HPDE6-E6E7 (cell line): ENCODE measurements around the gene SLC44A3.

Source experiments
- DNase-seq: peaks from one replicate; pipeline ENCODE4 v3.0.0; 2011; ENCODE audit warnings: missing footprints; ENCODE audit errors: extremely low spot score

SLC44A3 gene

GRCh38 chr1:94908190-94908589 is 88.0 kb downstream of the SLC44A3 start:
- no peak for DNase-seq

GRCh38 chr1:94908965-94909364 is 88.8 kb downstream of the SLC44A3 start:
- no peak for DNase-seq

GRCh38 chr1:94909486-94909885 is 89.3 kb downstream of the SLC44A3 start:
- no peak for DNase-seq

DNA sequence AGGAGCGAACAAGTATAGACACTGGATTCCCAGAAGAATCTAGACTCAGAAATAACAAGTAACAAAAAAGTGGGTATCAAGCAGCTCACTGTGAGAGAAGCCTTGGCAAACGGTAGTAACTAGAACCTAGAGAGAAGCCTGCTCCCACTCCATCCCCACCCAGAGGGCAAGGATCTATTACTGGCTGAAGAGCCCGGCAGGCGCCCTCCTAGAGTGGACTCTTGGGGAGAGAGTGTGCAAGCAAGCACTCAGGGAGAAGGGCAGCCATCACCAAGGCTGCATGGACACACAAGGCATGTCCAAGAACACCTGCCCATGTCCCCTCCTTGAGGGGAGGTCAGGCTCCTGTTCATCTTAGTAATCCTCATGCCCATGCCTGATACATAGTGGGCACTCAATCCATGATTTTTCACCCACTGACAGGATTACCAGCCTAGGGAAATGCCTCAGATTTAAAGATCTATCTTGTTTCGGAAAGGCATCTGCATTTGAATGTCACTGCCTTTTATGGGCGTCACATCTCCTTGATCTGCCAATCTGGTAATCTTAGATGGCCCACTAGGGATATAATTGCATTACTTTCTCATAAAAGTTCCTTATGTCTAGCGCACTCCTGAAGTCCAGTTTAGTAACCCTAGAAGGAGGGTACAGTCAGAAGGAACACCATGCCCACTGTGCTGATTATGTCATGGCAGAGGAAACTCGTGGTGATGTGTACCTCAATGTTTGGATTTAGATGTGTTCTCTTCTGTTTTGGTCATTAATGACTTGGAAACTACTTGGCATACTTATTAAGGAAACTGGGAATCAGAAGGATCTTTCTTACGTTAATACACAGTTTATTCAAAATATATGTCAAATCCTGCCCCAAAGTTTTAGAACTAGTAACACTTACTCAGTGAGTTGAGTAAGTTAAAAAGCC is 92.4 kb downstream of the SLC44A3 start:
- DNase-seq, result no peak

GRCh38 chr1:94917251-94917650 is 97.1 kb downstream of the SLC44A3 start:
- no peak for DNase-seq

DNA sequence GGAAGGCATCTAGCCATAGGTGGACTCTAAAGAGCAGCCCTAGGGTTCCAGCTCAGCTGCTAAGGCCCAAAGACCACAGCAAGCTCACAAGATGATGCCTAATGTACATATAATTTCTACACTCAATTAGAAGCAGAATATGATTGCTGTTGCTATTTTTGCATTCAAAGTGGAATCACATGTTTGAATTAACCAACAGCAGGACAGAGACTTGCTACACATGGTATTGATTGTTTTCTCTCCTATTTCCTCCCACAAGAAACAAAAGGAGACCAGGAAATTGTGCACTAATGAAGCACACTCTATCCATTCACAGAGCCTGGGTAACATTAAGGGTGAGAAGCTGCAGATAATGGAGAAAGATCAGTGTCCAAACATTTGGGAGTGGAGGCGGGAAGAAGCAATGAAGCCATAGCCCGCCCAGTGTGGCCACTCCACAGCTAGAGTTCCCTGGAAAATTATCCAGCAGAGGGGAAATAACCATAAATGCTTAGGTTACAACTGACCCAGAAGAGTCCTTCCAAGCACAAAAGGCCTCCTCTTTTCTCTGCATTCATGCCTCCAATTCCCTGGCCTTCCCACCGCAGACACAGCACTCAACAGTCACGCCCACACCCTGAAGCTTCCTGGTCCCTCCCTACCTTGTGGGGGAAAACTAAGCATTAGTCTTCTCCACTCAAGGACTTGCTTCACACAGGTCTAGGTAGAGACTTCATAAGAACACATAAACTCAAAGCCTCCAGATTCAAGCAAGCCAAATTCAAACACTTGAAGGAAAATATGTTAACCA is 99.3 kb downstream of the SLC44A3 start:
- DNase-seq, result no peak

- no peak for DNase-seq
Observed at GRCh38 chr1:94920061-94920460, 99.9 kb downstream of the SLC44A3 start.

DNA sequence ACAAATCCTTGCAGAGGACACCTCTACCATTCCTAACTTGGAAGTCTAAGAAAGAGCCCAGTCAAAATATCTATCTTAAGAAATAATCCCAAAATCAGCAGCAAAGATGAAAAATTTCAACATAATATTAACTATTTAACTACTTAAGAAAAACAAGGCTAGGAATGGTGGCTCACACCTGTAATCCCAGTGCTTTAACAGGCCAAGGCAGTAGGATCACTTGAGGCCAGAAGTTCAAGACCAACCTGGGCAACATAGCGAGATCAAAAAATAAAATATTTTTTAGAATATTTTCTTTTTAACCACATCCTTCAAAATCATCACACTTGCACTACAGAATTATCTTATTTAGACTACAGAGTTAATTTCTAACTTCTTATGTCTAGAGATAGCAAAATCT is 101.8 kb downstream of the SLC44A3 start:
- no peak for DNase-seq

GRCh38 chr1:94922761-94923331 is 102.7 kb downstream of the SLC44A3 start:
- no peak for DNase-seq

DNA sequence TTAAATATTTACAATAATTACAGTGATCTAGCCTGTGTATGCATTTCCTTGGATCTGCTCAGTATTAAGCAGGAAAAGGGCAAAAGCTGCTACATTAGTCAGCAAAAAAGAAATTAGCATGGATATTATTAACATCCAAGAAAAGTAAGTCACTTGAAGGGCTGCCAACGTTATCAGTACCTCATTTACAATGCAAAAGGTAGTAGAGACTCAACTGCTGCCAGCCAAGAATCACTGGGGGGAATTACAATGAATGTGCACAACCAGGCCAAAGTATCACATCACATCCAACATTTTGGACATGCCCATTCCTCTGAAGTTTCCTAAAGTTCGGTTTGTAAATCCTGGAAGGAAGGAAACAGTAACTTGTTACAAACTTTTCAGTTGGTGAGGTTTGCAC is 104.8 kb downstream of the SLC44A3 start:
- DNase-seq, result no peak

DNA sequence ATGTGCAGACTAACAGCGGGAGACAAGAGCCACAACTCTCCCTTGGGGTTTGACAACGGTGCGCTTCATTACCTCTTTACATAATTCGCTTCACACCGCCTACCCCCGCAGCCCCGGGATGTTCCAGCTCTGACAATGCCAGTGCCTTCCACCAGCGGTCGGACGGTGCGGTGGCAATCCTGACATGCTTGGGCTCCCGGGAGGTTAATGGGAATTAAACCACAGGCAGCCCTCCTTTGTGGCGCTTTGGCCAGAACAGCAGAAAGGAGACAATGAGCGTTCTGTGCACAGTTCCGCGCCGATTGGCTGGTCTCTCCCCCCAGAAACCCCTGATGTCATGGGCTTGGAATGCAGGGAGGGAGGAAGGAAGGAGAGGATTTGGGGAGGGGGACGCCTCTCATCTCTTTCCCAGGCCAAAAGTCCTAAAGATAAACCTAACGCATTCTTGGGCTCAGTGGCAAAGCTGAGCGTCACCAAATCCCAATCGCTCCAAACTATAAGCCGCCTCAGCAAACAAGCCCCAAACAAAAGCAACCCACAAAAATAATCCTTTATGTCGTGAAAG is 105.5 kb downstream of the SLC44A3 start:
- DNase-seq, result peak; percentile 32

DNA sequence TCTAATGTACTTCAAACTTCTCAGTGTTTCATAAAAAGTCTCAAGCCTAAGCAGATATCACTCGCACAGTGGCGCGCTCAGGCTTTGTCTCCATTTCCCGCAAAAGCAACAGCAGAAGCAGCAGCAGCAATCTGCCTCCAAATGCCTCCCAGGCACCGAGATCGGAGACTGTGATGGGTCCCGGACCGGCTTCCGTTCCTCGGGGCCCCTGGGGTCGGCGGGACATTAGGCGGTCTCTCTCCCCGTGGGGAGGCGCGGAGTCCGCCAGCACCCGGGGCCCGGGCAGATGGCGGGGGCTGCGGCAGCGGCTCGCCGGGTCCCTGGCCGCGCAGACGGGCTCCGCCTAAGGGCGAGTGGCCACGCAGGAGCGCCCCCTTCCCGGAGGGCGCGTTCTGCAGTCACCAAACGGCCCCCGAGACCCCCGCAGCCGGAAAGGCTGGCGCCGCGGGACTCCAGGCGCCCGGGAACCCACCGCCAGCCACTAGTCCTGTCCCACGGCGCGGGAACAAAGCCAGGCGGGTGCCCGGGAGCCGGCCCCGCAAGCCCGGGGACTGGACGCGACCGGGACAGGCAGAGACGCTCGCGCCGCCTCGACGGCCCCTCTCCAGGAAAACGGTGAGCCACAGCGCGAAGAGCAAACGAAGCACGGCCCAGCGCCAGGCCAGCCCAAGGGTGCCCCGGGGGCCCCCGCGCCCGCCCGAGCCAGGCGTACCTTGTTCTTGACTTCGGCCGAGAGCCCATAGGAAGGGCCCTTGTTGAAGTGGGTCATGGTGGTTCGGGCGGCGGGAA is 106.2 kb downstream of the SLC44A3 start:
- DNase-seq, result peak; percentile 21

DNA sequence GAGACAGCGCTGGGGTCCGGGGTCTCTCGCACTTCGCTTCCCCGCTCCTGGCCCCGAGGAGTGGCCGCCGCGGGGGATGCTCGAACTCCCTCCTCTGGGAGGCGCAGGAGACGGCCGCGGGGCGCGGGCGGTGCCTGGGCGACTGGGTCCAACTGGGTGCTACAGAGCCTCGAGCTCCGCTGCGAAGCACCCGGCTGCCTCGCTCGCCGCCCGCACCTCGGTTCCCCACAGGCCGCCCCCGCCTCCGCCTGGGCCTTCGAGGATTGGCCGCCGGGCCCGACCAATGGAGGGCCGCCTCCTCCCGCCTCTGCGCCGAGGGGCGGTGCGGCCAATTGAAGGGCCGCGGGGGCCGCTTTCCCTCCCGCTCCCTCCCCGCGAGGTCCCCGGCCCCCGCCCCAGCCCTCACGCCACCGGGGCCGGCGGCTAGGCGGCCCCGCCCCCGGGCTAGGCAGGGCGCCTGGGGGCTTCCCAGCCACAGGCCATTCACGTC is 106.8 kb downstream of the SLC44A3 start, which contains the start of gene CNN3:
CNN3 (minus strand) TSS at position 196 of the 490 bp plus-strand sequence. CDS start 216 bp downstream, outside the sequence.
- DNase-seq, result peak; percentile 92

DNA sequence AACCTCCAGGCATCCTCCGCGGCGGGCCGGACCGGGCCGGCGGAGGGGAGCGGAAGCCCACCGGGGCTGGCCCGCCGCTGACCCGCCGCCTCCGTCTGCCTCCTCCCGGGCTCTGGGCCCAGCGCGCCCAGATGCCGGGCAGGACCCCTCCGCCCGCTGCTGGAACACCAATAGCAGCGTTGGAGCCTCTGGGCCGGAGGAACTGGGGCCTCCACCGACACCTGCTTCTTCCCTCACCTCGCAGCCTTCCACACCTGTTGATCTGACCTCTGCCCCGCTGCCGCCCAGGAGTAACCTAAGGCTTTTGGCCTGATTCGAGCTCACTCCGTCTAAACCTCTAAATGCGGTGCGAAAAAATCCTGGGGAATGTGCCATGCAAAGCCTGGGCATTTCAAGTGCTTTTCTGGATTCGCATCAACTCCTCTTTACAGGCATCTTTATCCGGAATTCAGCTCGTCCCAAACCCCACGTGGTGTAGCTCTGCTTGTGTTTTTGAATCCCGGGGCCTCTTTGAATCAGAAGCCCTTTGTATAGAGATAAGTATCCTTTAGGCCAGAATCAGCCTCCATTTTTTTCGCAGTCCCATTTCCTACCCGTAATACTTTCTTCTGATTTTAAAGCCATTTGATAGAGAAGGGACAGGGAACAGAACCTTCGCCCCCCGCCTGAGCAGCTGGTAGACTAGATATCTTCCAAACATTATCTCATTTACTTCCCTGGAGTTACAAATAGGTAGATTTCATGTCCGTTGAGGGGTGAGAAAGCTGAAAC is 107.4 kb downstream of the SLC44A3 start:
- DNase-seq, result no peak

DNA sequence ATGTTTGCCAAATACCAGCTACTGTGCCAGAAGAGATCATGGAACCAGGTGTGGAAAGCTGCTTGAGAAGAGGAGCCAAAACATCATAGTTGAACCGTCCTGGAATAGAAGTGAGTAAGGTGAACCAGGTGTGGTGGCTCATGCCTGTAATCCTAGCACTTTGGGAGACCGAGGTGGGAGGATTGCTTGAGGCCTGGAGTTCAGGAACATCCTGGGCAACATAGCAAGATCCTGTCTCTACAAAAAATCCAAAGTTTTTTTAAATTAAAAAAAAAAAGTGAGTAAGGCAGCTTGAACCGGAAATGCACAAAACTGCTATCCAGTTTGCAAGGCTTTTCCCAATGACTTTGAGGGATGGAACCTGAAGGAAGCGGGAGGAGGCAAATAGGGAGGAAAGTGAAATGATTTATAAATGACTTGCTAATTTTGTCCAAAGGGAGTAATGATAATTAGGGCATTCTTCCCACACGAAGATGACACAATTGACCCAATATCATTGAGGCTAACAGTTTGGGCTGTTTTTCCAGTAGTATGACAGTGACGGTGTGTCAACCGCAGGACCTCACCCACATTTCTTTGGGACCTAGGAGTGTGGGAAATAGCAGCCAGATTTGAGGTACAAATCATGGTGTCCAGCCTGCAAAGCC is 108.3 kb downstream of the SLC44A3 start:
- DNase-seq, result no peak

DNA sequence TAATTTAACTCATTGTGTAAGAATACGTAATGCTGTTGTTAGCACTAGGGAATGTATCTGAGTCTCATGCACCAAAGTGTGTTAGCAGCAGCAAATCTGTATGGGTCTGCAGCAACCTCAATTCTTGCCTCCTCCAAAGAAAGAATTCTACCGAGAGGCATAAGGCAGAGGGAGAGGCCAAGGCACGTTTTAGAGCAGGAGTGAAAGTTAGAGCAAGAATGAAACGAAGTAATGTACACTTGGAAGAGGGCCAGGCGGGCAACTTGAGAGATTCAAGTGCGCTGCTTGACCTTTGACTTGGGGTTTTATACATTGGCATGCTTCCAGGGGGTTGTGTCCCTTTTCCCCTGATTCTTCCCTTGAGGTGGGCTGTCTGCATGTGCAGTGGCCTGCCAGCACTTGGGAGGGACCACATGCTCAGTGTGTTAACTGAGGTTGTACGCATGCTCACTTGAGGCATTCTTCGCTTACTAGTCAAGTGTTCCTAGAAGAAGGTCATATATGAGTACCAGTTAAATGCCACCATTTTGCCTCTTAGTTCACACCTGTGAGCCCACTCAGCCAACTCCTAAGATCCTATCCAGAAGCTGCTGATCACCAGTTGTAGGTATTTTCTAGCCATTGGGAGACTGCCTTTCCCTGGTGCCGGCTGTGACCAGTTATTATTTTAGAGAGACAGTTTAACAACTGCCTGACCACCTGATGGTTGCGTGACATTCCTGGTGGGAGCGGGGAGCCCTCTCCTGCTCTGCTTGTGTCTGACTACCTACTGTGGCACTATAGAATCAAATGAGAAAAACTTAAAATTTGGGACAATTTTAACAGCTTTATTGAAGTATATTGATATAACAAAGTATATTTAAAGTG is 109.4 kb downstream of the SLC44A3 start:
- no peak for DNase-seq

- DNase-seq, result no peak
Observed at GRCh38 chr1:94931254-94931841, 111.2 kb downstream of the SLC44A3 start.

DNA sequence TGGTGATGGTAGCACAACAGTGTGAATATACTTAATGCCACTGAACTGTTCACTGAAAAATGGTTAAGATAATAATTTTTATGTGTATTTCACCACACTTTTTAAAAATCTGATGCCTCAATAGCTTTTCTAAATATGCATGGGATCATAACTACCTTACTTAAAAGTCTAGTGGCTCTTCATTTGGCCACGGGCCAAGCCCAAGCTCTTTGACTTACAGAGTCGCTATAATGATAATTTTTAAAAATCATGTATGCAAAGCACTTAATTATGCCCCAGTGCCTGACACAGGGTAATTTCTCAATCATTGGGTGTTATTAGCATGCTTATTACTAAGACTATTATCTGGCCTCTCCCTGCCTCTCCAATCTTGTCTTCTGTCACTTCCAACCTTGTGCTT is 114.4 kb downstream of the SLC44A3 start:
- DNase-seq, result no peak
